ENCODE data around the gene AKAP12.

The AKAP12 gene

GRCh38 chr6:151215999-151216398 lies 23.8 kb upstream of the AKAP12 start:
- Histone ChIP-seq H3K27me3 (ENCODE audit: insufficient read depth, low read depth, severe bottlenecking) (no peaks in the 10 kb centered on the region), H3K4me3 (ENCODE audit: low read depth, low read length) (no peak overlapping the region), H3K9me3 (ENCODE audit: severe bottlenecking) (peaks cover 13% of the 10 kb centered on the region), H3K36me3 (no peaks in the 10 kb centered on the region), H3K27ac (no peak overlapping the region)
- 0 out of 2 replicates have a peak, but pooled peaks have one; percentile 12 for TF ChIP-seq CTCF (IDR thresholded peaks at IDR 0.05; ENCODE audit: low read depth, low read length)
- no peak for DNase-seq

DNA sequence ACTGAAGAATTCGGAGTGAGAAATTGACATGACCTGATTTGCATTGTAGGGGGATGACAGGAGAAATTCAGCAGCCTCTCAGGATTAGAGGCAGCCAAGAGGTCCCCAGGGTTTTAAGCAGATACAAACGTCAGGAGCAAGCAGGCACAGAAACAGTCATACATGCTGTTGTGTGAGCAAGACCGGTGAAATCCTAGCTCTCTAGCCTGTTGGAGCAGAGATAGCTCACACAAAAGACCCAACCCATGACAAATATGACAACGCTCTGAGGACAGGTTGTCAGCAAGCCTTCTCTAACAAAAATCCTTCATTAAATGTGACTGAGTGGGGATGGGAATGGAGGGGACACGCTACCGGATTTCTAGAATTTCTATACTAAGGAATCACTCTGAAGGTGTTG lies 23.0 kb upstream of the AKAP12 start:
- Histone ChIP-seq H3K27me3 (ENCODE audit: insufficient read depth, low read depth, severe bottlenecking) (no peaks in the 10 kb centered on the region), H3K4me3 (ENCODE audit: low read depth, low read length) (no peak overlapping the region), H3K9me3 (ENCODE audit: severe bottlenecking) (peaks cover 6% of the 10 kb centered on the region), H3K27ac (no peak overlapping the region), H3K36me3 (no peaks in the 10 kb centered on the region)
- DNase-seq: no peak
- no peak for TF ChIP-seq CTCF (IDR thresholded peaks at IDR 0.05; ENCODE audit: low read depth, low read length)

DNA sequence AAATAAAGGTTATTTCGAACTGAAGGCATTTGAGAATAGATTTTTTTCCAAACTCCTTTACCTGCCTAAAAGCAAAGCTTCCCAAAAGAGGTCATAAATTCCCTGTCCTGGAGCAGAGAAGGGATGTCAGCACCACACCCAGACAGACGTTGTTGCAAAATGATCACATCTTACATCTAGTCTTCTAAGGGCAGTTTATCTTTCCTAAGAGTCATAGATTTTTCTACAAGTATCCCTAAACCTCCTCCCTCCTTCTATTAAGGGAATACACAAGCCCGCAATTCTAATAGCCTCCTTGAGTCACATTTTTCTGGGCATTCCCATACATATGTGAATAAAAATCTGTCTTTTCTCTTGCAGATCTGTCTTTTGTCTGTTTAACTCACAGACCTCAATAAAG lies 20.6 kb upstream of the AKAP12 start:
- no peak for DNase-seq
- no peak overlapping the region for H3K4me3 ChIP-seq (ENCODE audit: low read depth, low read length)
- H3K36me3 ChIP-seq: no peaks in the 10 kb centered on the region
- no peaks in the 10 kb centered on the region for H3K27me3 ChIP-seq (ENCODE audit: insufficient read depth, low read depth, severe bottlenecking)
- no peaks in the 10 kb centered on the region for H3K9me3 ChIP-seq (ENCODE audit: severe bottlenecking)
- no peak overlapping the region for H3K27ac ChIP-seq
- no peak for TF ChIP-seq CTCF (IDR thresholded peaks at IDR 0.05; ENCODE audit: low read depth, low read length)

DNA sequence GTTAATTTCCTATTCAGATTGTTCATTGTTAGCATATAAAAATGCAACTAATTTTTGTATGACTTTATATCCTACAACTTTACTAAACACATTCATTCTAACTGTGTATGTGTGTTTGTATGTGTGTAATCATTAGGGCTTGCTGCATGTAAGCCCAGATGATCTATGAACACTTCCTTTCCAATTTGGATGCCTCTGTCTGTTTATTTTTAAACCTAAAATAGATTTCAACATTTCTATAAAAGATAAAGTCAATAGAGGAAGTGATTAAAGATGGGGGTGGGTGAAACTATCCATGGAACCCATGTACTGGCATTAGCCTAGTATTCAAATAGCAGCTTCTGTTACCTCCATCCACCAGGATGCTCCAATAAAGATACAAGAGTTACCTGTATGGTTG lies 15.7 kb upstream of the AKAP12 start:
- no peak overlapping the region for H3K27ac ChIP-seq
- no peak overlapping the region for H3K4me3 ChIP-seq (ENCODE audit: low read depth, low read length)
- no peak for TF ChIP-seq CTCF (IDR thresholded peaks at IDR 0.05; ENCODE audit: low read depth, low read length)
- no peaks in the 10 kb centered on the region for H3K27me3 ChIP-seq (ENCODE audit: insufficient read depth, low read depth, severe bottlenecking)
- DNase-seq: no peak
- H3K9me3 ChIP-seq (ENCODE audit: severe bottlenecking): no peaks in the 10 kb centered on the region
- H3K36me3 ChIP-seq: no peaks in the 10 kb centered on the region

- Histone ChIP-seq H3K9me3 (ENCODE audit: severe bottlenecking) (no peaks in the 10 kb centered on the region), H3K27me3 (ENCODE audit: insufficient read depth, low read depth, severe bottlenecking) (no peaks in the 10 kb centered on the region), H3K4me3 (ENCODE audit: low read depth, low read length) (no peak overlapping the region), H3K27ac (no peak overlapping the region), H3K36me3 (no peaks in the 10 kb centered on the region)
- DNase-seq: no peak
- TF ChIP-seq CTCF (IDR thresholded peaks at IDR 0.05; ENCODE audit: low read depth, low read length): no peak
Measured at GRCh38 chr6:151225919-151226318, 13.8 kb upstream of the AKAP12 start.

- Histone ChIP-seq H3K27me3 (ENCODE audit: insufficient read depth, low read depth, severe bottlenecking) (no peaks in the 10 kb centered on the region), H3K9me3 (ENCODE audit: severe bottlenecking) (no peaks in the 10 kb centered on the region), H3K36me3 (no peaks in the 10 kb centered on the region), H3K27ac (no peak overlapping the region), H3K4me3 (ENCODE audit: low read depth, low read length) (no peak overlapping the region)
- TF ChIP-seq CTCF (IDR thresholded peaks at IDR 0.05; ENCODE audit: low read depth, low read length): no peak
- no peak for DNase-seq
Measured at GRCh38 chr6:151228788-151229400, 10.9 kb upstream of the AKAP12 start.

All from WERI-Rb-1 (cell line).